Fibroblast of skin of abdomen (primary cell): ENCODE data around the gene ABR.
A peak's percentile ranks its signal among the peaks of the same experiment; 100 is the strongest.

Experiments used
- DNase-seq: peaks from one replicate; pipeline ENCODE4 v3.0.0-alpha.2; 2013

ABR gene

DNA sequence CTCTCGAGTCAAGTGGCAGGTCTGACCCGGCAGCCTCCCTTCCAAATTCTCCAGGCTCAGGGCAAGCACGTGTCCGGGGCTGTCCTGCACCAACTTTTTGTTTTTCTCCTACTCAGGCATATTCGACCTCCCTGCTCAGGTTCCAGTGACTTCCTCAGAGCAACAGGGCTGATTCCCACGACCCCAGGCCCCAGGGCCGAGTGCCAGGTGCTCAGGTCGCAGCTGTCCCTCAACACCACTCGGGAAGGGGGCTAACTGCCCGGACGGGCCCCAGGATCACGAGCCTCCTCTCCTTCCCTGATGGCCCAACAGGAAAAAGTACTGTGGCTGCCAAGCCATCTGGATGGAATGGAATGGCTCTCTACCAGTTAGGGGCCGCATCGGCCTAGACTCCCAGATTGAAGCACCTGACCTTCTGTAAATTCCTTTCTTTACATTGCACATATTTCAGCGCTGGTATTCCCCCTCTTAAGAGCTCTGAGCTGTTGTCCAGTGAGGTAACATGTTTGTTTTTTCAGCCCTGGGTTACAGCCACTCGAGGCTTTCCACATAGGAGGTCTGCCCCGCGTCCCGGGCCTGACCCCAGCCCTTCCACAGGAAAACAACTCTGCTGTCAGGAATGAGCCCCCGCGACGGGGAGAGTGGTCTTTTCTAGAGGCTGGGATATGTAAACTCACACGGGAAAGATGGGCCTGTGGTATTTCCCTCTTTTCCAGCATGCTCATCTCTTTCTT is 225.2 kb downstream of the ABR start:
- DNase-seq, result peak; percentile 81

DNA sequence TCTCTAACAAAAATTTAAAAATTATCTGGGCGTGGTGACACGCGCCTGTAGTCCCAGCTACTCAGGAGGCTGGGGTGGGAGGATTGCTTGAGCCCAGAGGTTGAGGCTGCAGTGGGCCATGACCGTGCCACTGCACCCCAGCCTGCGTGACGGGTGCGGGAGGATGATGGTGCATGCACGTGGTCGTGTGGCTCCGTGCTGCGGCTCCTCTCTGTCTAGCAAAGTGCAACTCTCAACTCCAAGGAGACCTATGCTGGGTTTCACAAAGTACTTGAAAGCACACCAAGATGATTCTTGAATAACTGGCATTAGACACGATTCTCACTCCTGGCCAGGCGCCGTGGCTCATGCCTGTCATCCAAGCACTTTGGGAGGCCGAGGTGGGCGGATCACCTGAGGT is 226.0 kb downstream of the ABR start:
- no peak for DNase-seq
